ENCODE results near the gene WASF3. TPM values are rescaled to one million over a fixed set of nuclear protein-coding genes. Genes with fewer than 3 reads are reported as not detected.

Gene WASF3
- polyA plus RNA-seq, 5 donors = 17.6 to 24.3 (median 21.7) TPM

DNA sequence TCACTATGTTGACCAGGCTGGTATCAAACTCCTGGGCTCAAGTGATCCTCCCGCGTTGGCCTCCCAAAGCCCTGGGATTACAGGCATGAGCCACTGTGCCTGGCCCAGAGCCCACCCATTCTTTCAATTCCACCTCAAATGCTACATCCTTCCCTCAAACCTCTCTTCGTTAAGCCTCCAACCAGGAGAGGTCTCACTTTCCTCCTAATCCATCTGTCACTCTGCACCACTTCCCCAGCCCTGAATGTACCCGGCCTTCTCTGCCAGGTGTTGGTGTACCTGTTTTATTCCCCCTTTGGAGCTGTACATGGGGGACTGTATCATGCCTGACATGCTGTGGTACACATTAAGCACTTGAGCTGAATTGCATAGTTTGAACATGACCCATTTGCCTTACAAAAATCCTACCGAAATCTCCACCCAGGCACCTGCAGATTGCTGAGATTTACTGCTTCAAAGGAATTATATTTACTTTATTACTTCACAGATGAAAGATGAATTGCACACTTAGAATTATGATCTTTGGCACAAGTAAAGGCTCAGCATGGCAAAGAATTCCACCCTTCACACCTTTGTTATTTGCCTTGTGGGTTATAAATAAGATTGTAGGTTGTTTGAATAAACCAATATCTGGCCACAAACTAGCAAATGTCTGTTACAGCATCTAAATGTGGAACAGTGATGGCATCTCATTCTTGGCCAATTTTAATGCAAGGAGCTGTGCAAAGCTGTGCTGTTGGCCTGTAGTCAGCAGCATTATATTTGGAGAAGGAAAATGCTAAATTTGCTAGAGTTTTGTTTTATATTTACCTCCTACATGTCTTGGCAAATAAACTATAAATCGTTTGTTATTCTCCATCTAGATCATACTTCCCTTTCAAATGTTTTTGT, 15.6 kb upstream of the WASF3 start:
- DNase-seq = no peak

DNA sequence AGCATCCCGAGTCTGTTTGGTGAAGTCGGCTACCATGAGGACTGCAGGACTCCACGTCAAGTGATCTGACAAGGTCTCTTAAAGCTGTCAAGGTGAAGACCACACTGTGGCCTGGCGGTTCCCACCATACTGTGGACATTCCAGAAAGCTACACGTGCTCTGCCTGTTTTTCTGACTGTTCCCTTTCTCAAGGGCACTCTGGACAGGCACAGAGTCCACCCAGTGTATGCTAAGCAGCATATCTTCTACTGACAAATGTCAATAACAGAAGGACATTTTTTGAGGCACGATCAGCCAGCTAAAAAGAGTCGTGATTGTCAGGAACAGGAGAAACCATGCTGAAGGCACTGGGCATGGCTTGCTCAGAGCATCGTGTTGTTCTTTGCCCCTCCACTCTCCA, 12.8 kb upstream of the WASF3 start:
- DNase-seq = no peak

DNA sequence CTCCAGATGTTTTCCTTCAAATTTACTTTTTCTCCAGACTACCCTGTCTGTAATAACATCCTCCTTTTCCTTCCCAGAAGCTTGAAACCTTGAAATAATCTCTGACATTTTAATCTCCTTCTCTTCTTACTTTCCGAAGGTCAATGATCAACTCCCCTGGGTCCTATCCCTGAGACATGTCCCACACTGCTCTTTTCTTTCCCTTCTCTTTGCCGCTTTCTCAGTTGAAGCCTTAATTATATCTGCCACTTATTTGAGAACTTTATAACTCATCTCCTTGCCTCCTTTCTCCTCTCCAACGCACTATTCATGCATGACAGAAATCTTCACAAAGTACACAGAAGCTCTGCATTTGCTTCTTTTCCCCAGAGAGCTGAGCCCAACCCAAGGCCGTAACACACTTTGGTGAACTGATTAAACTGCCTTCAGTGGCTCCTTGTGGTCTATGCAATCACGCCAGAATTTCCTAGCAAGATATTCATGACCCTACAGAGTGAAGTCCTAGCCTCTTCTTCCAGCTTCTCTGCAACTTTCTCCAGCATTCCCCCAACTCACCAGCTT, 9.2 kb upstream of the WASF3 start:
- no peak for DNase-seq

DNA sequence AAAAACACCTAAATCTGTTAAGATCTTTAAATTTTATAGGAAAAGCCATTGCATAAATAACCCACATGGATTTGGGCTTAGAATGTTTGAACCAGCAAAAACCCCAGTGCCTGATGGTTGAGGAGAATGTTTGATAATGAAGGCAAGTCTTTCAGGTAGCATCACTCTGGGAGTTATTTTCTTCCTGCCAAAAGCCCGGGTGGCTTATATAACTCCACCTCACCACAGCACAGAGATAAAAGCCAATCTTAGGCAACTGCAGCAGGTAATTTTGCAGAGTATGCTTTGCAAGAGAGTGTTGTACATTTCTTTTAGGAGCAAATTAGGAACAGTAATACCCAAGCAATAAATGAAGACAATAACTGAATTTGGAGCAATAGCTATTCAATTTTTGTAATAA, 7.8 kb upstream of the WASF3 start:
- no peak for DNase-seq

- DNase-seq = no peak
Measured at GRCh38 chr13:26551255-26551860, 6.1 kb upstream of the WASF3 start.

DNA sequence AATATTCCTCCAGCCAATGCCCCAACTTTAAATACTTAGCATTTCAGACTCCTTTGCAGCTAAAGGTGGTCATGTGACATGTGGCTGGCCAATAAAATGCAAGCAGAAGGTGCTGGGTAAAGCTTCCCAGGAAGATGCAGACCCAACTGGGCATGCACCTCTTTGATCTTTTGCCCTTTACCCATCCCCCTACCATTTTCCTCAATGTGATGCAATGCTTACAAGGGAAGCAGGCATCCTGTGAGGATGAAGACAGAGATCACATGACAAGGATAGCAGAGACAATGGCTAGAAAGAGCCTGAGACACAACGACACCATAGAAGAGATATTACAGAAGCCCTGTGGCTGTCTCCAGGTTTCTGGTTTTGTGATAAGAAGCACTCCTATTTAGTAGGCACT, 2.1 kb upstream of the WASF3 start:
- DNase-seq = no peak

DNA sequence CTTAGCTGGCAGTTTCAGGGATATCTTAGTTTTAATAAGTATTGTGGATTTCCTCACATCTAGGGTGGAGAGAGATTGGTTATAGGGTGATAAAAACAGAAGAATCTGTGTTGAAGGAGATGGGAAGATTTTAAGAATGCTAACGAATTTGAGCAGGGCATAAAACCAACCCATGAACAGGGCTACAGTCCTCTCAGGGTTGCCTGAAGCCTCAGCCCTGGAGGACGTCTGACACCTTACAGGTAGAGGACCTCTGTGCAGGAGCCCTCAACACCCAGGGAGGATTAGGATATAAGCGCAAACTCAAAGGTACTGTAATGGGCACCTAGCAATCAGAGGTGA, 461 bp upstream of the WASF3 start:
- DNase-seq = no peak

- no peak for DNase-seq
Measured at GRCh38 chr13:26558074-26558805, 757 bp downstream of the WASF3 start.

DNA sequence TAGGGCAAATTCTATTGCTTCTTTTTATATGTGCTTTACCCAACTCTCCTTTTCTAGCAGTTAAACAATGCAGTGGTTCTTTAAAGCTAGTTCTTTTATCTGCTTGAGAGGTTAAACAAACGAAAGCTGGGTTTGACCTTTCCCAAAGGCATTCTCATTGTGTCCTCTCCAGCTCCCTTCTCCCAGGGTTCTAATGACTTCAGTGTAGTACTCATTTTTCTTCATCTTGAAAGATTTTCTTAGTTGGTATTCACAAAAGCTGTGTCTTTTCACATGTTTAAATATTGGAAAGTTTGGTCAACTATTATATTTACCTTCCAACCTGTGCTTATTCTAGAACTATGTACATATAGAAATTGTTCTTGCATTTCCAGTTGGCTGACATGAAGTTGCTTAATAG, 1.5 kb downstream of the WASF3 start:
- DNase-seq = no peak

- DNase-seq = no peak
Measured at GRCh38 chr13:26560456-26560855, 3.0 kb downstream of the WASF3 start.

- no peak for DNase-seq
Measured at GRCh38 chr13:26561067-26561466, 3.6 kb downstream of the WASF3 start.

DNA sequence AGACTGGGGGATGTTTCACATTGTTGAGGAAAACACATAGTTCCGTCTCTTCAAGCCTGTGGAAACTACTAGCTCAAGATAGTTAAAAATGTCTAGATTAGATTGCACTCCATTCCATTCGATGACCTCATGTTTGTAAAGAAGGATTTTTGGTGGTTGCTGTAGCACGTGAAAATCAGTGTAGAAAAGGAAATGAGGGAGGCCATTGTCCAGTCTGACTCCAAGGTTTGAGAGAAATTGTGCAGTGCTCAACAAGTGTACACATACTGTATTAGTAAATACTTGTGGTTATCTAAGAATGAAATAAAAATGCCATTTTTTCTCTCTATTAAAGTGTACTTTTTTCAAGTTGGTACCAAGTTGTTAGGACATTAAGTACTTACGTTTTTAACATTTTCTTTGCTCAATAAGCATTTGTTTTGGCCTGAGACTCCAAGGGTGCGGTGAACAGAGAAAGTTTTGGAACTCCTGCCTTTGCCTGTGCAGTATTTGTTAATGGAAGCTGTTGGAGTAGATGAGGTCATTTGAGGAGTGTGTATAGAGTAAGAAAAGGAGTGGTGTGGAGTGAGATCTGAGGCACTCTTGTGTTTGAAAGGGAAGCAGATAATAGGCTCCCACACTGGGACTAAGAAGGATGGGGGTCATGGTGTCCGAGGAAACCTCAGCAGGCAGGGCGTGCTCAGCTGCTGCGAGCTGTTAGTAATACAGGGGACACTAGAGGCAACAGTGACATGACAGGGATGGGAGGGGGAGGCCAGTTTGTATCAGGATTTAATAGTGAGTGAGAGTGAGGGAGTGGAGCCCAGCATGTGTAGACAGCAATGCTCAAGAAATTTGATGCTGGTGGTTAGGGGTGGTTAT, 4.4 kb downstream of the WASF3 start:
- no peak for DNase-seq

DNA sequence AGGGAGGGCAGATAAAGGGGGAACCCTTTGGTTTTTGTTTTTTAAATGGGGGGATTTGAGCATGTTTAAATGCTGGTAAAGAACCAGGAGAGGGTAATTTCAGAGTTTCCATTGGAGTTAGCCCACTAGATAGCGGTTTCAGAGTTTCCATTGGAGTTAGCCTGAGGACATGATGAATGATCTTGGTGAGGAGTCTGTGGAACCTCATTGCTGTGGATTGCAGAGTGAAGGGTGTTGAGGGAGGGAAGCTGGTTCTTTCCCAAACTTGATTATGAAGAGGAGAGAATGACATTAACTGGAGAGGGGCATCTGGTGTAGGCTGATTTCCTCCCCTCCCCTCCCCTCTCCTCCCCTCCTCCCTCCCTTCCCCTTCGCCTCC, 5.0 kb downstream of the WASF3 start:
- no peak for DNase-seq

GRCh38 chr13:26563713-26564112, 6.2 kb downstream of the WASF3 start:
- DNase-seq = no peak

- DNase-seq = no peak
Measured at GRCh38 chr13:26568132-26568815, 10.8 kb downstream of the WASF3 start.

DNA sequence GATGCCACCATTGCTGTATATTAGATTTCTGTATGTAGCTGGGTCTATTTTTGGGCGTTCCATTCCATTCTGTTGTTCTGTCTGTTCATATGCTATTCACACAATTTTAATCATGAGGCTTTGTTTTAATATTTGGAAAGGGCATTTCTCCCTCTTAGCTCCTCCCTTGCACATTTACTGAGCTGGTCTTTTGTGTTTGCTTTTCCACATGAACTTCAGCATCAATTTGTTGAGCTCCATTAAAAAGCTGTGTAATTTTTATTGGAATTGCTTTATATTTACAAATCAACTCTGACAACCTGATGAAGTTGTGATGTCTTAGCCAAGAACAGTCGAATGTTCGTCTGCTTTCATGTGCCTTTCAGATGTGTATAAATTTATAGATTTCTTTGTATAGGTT, 14.0 kb downstream of the WASF3 start:
- no peak for DNase-seq

- no peak for DNase-seq
Measured at GRCh38 chr13:26575244-26575643, 17.8 kb downstream of the WASF3 start.

DNA sequence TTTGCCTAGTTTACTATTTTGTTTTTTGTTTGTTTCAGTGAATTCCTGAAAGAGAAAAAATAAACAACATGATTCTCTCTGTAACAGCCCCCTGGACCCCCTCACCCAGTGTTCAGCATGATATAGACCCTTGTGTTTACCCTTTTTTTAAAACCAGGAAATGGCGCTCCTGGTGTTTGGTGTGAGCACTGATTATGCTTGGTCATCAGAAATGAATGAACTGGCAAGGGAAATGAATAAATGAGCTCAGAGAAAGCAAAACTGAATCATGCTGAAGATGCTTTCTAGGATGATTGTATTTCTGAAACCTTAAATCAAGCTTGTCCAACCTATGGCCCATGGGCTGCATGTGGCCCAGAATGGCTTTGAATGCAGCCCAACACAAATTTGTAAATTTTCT, 22.1 kb downstream of the WASF3 start:
- no peak for DNase-seq

DNA sequence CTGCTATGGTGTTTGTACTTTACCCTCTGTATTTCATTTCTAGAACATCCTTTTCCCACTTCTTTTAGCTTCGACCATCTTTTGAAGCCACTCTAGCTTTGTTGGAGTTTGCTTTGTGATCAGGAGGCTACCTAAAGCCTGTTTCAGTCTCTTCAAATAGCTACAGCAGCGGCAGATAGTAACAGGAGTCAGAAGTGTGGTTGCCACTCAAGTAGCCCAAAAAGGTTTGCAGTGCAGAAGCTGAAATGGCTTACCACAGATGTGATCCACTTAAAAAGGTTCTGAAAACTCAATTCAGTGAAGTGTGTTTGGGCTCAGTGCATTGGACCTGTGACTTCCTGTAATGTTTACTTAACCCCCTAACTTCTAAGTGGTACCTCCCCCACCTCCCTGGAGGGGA, 26.2 kb downstream of the WASF3 start:
- no peak for DNase-seq

GRCh38 chr13:26584713-26585112, 27.2 kb downstream of the WASF3 start:
- DNase-seq = no peak

- no peak for DNase-seq
Measured at GRCh38 chr13:26585136-26585535, 27.7 kb downstream of the WASF3 start.

Data from right lung (tissue), 5 donors.